Left ventricle myocardium inferior (tissue), 1 donor: ENCODE data around the gene MFAP4. TPM values are rescaled to one million over a fixed set of nuclear protein-coding genes. Genes with fewer than 3 reads are reported as not detected.
A peak's percentile ranks its signal among the peaks of the same experiment; 100 is the strongest.

ENCODE experiments used
- DNase-seq: peaks from one replicate; pipeline ENCODE4 v3.0.0-alpha.2; 2020
- H3K27ac ChIP-seq: fragments of 200-600 bp; replicated peaks from 2 replicates; pipeline ENCODE4 v1.8.0; 2021
- H3K27me3 ChIP-seq: fragments of 200-600 bp; 2 replicates; pipeline ENCODE4 v1.8.0; 2021; ENCODE audit warnings: low read depth
- H3K36me3 ChIP-seq: fragments of 200-600 bp; 2 replicates; pipeline ENCODE4 v1.8.0; 2021
- H3K4me1 ChIP-seq: fragments of 200-600 bp; 2 replicates; pipeline ENCODE4 v1.8.0; 2021
- H3K4me3 ChIP-seq: fragments of 200-600 bp; 2 replicates; pipeline ENCODE4 v1.8.0; 2021; ENCODE audit warnings: mild to moderate bottlenecking, moderate library complexity
- H3K9me3 ChIP-seq: fragments of 200-600 bp; replicated peaks from 2 replicates; pipeline ENCODE4 v1.8.0; 2021
- CTCF ChIP-seq: fragments of 200-600 bp; IDR thresholded peaks from 2 replicates; pipeline ENCODE4 v1.8.0; 2021; ENCODE audit warnings: antibody characterized with exemption, mild to moderate bottlenecking, borderline replicate concordance
- intact Hi-C: fragments of 100-400 bp; cut with micrococcal nuclease; formaldehyde crosslinking; loops from one replicate; pipeline ENCODE4 v1.11.0; 2022
- long read RNA-seq: library from polyadenylated mRNA; unstranded; transcript quantifications from one replicate; pipeline ENCODE4 v2.0.0, GENCODE V29; 2021
- total RNA-seq: library from RNA; stranded (reverse); fragmentation: NEBNext Ultra II Directional; extraction: Animal tissue kit (Norgen Biotek cat#: 25700); gene quantifications from one replicate; pipeline ENCODE4 v1.2.1, GENCODE V29; 2021
- donor health status: DM: no; HTN: yes; CAD: no; lungs with severe emphysema.

Gene MFAP4
- total RNA-seq: 65.6 TPM
- long read RNA-seq, transcript MFAP4-201 (6 exons, 1,873 nt): major isoform, 98 of 135 reads
- long read RNA-seq, transcript MFAP4-202 (6 exons, 1,932 nt): minor isoform, 6 of 135 reads
- long read RNA-seq, partial matches to known transcripts: 26 of 135 reads
- long read RNA-seq, other reads (novel, unspliced or antisense): 5 of 135 reads

- Histone ChIP-seq H3K27ac (peak within 1 kb of the TSS; percentile 88), H3K27me3 (no peaks in the 10 kb centered on the region), H3K36me3 (peaks cover 25% of the 10 kb centered on the region), H3K4me1 (peaks cover 71% of the 10 kb centered on the region), H3K9me3 (no peaks in the 10 kb centered on the region), H3K4me3 (peak within 1 kb of the TSS; percentile 61)
- TF ChIP-seq CTCF: no peak
- intact Hi-C loops: no loop called here
- DNase-seq: peak; percentile 74
These were observed at the start of gene MFAP4 for GRCh38 chr17:19386974-19387920. TSS of gene MFAP4 (minus strand) at chr17:19387190. CDS start at chr17:19387155, 35 bp downstream.

GRCh38 chr17:19433727-19434340, 46.8 kb upstream of the MFAP4 start:
- Histone ChIP-seq H3K36me3 (no peaks in the 10 kb centered on the region), H3K4me3 (no peak overlapping the region), H3K27ac (no peak overlapping the region), H3K4me1 (no peaks in the 10 kb centered on the region), H3K27me3 (no peaks in the 10 kb centered on the region), H3K9me3 (no peaks in the 10 kb centered on the region)
- TF ChIP-seq CTCF: no peak
- intact Hi-C loops: no loop called here
- no peak for DNase-seq

GRCh38 chr17:19433255-19433654, 46.3 kb upstream of the MFAP4 start:
- no peaks in the 10 kb centered on the region for H3K9me3 ChIP-seq
- no peaks in the 10 kb centered on the region for H3K4me1 ChIP-seq
- intact Hi-C loops: no loop called here
- H3K4me3 ChIP-seq: no peak overlapping the region
- H3K27ac ChIP-seq: no peak overlapping the region
- TF ChIP-seq CTCF: no peak
- DNase-seq: no peak
- no peaks in the 10 kb centered on the region for H3K27me3 ChIP-seq
- H3K36me3 ChIP-seq: no peaks in the 10 kb centered on the region

- TF ChIP-seq CTCF: no peak
- H3K36me3 ChIP-seq: no peaks in the 10 kb centered on the region
- intact Hi-C loops: no loop called here
- H3K9me3 ChIP-seq: no peaks in the 10 kb centered on the region
- no peak for DNase-seq
- H3K27me3 ChIP-seq: no peaks in the 10 kb centered on the region
- no peak overlapping the region for H3K27ac ChIP-seq
- no peak overlapping the region for H3K4me3 ChIP-seq
- no peaks in the 10 kb centered on the region for H3K4me1 ChIP-seq
These were observed 44.7 kb upstream of the MFAP4 start for GRCh38 chr17:19431691-19432090.

GRCh38 chr17:19426631-19427030, 39.6 kb upstream of the MFAP4 start:
- H3K36me3 ChIP-seq: no peaks in the 10 kb centered on the region

More at GRCh38 chr17:19426631-19427030, 39.6 kb upstream of the MFAP4 start:
- H3K9me3 ChIP-seq: no peaks in the 10 kb centered on the region
- H3K4me3 ChIP-seq: no peak overlapping the region
- no peaks in the 10 kb centered on the region for H3K27me3 ChIP-seq
- intact Hi-C loops: no loop called here
- TF ChIP-seq CTCF: no peak
- no peak overlapping the region for H3K27ac ChIP-seq
- H3K4me1 ChIP-seq: peaks cover 6% of the 10 kb centered on the region
- no peak for DNase-seq
